Skeletal muscle cell (primary cell): Measurements from ENCODE around the gene GSTA2.
"Not testable (repeated sequence)": the region's sequence is repeated elsewhere in the genome, so short reads cannot be mapped to it uniquely, and the experiment has no call there.

Experiments
- DNase-seq: peaks from one replicate; pipeline ENCODE4 v3.0.0-alpha.2; 2010; ENCODE audit warnings: low read depth
- H3K4me3 ChIP-seq: 2 replicates; pipeline ENCODE4 v1.5.1; 2011; ENCODE audit warnings: low read depth, mild to moderate bottlenecking, control low read depth, low read length, moderate library complexity

Gene GSTA2

DNA sequence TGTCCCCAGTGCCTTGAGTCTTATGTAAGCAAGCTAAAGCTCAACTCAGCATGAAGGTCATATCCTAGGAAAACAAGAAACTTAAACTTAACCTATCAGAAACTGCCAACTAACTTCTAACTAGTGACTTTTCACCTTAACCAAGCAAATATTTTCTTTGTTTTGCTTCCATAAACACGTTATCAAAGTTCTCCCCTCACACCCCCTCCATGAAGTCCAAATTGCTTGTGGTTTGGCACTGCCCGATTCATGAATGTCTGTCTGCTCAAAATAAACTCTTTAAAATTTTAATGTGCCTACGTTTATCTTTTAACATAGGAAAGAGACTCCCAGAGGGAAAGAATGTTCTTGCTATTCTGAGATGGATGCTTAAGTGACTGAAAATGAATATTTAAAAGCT lies 34.9 kb downstream of the GSTA2 start:
- no peak overlapping the region for H3K4me3 ChIP-seq
- DNase-seq, result no peak

DNA sequence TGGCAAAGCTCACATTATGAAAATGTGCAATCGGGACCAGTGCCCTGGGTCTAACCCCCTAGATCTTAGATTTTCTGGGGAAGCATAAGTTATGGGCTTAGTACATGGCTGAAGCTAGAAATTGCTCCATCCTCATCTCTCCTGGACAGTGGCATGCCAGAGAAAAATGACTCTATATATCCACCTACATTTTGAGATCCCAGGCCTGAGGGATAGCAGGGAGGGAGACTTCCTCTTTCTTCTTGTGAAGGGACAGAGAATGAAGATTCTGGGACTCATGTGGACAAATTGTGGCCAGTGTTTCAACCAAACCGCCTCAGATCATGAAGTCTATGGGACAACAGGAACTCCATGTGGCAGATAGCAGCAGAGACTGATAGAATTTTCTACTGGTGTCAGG lies 35.4 kb downstream of the GSTA2 start:
- H3K4me3 ChIP-seq, result no peak overlapping the region
- no peak for DNase-seq

- DNase-seq, result no peak
- H3K4me3 ChIP-seq, result no peak overlapping the region
Measured at GRCh38 chr6:52726741-52727535, 36.3 kb downstream of the GSTA2 start.

GRCh38 chr6:52726193-52726542 lies 37.1 kb downstream of the GSTA2 start:
- no peak for DNase-seq
- H3K4me3 ChIP-seq, result no peak overlapping the region

DNA sequence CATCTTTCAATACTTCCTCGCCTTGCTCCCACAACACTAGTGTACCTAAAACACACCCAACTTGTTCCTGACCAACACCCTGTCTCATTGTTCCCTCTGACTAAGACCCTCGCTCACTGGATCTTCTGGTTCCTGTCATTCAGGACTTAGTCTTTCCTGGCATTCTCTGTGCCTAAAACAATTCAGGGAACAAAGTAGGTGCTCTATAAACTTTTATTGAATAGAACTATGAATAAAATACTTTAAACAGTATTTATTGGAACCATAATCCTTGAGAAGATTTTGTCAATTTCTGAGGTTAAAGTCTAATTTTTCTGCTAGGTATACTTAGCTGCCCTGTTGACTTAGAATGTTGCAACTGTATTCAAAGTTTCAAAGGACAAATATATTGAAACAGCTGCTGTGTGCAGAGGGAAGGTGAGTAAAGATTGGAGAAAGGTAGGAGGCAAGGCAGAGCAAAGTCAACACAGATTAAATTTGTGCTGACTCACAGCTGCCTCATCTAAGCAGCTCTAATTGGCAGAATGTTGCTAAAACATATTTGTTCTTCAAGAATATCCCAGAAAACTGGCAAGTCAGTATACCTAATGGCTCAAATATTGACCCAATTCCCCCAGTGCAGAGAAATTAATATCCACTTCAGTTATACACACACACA lies 37.6 kb downstream of the GSTA2 start:
- no peak overlapping the region for H3K4me3 ChIP-seq
- DNase-seq, result no peak

DNA sequence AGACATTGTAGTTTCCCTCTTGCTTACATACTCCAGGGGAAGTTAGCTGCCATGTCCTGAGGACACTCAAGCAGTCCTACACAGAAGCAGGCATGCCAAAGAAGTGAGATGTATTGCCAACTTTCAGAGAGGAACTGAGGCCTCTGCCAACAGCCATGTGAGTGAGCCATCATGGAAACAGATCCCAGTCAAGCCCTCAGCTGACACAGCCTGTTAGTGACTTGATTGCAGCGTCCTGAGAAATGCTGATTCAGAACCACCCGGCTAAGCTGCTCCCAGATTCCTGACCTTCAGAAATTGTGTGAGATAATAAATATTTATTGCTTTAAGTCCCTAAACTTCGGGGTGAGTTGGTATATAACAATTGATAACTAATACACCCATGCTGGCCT lies 38.1 kb downstream of the GSTA2 start:
- no peak for DNase-seq
- no peak overlapping the region for H3K4me3 ChIP-seq

DNA sequence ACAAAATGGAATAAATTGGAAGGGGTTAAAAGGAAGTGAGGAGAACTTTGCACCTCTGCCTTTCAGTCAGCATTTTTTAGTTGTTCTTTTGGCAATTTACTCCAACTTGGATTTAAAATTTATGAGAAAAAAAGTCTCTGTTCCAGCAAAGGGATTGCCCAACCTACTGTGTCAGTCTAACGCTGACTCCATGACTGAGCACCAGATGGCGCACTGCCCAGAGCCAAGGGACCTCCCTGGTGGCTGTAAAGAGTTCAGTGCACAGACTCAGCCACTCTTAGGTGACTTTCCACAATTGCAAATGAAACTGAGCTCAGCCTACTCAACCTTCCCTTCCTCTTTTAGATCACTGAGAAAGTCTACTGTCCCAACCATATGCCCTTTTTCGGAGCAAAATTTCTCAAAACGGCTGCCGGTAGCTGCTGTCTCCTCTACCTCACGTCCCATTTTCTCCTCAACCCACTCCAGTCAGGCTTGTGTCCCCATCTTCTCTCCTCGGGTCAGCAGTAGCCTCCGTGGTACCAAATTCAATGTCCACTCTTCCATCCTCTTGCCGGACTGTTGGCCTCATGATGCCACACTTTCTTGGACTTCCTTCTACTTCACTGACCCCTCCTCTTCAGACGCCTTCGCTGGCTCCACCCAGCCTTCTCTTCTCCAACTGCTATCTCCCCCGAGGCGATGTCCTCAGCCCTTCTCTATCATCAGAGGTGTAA lies 38.7 kb downstream of the GSTA2 start:
- DNase-seq, result peak; percentile 39
- H3K4me3 ChIP-seq, result no peak overlapping the region

- no peak overlapping the region for H3K4me3 ChIP-seq
- DNase-seq, result peak; percentile 46
Measured at GRCh38 chr6:52724042-52724405, 39.3 kb downstream of the GSTA2 start.

- DNase-seq, result no peak
- no peak overlapping the region for H3K4me3 ChIP-seq
Measured at GRCh38 chr6:52720321-52720720, 43.0 kb downstream of the GSTA2 start.

- no peak overlapping the region for H3K4me3 ChIP-seq
- DNase-seq, result no peak
Measured at GRCh38 chr6:52718550-52718949, 44.7 kb downstream of the GSTA2 start.

DNA sequence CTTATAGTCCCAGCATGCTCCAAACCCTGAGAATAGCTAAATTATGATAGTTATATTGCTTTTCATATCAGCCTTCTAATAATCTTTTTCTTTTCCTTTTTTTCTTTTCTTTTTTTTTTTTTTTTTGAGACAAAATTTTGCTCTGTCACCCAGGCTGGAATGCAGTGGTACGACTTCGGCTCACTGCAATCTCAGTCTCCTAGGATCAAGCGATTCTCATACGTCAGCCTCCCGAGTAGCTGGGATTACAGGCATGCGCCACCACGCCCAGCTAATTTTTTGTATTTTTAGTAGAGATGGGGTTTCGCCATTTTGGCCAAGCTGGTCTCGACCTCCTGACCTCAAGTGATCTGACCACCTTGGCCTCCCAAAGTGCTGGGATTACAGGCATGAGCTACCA lies 48.5 kb downstream of the GSTA2 start:
- DNase-seq, H3K4me3 ChIP-seq: not testable (repeated sequence)

- H3K4me3 ChIP-seq, result no peak overlapping the region
- DNase-seq, result no peak
Measured at GRCh38 chr6:52712136-52712535, 51.1 kb downstream of the GSTA2 start.

DNA sequence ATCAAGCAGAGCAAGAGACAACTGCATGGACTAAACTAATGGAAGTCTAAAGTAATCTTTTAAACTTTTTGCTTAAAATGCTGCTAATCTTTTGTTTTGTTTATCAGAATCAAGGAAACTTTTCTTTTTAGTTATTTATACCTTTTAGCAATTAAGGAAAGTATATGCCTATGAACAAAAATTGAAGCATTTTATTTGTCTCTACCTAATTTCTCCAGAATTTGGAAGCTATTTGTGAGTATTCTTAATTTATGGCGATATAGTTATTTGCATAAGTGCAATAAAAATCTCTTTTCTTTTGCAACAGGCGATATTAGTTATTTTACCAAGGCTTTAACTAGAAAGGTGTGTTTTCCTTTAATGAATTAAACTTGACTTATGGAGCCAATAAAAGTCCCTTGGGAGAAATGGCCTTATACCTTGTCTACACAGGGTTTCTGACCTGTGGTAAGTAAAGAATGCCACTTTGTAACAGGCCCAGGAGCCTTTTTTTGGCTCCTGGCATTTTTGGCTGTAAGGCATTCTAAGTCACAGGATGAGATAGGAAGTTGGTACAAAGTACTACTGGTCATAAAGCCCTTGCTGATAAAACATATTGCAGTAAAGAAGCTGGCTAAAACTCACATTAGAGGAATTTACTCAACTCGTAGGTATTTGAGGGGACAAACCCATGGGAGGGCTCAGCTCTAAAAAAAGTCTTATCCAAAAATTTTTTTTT lies 55.2 kb downstream of the GSTA2 start:
- no peak for DNase-seq

GRCh38 chr6:52706001-52706400 lies 57.3 kb downstream of the GSTA2 start:
- no peak overlapping the region for H3K4me3 ChIP-seq
- no peak for DNase-seq

More for the DNA sequence above, 55.2 kb downstream of the GSTA2 start:
- H3K4me3 ChIP-seq, result no peak overlapping the region

- not testable (repeated sequence) for H3K4me3 ChIP-seq, DNase-seq
Measured at GRCh38 chr6:52704781-52705502, 58.3 kb downstream of the GSTA2 start.

GRCh38 chr6:52704060-52704459 lies 59.2 kb downstream of the GSTA2 start:
- no peak overlapping the region for H3K4me3 ChIP-seq
- no peak for DNase-seq
